Dedifferentiated amniotic fluid mesenchymal stem cell (primary cell): ENCODE results near the gene TBC1D3E.
"Not testable (repeated sequence)": the region's sequence is repeated elsewhere in the genome, so short reads cannot be mapped to it uniquely, and the experiment has no call there.

Experiments used
- DNase-seq: peaks from one replicate; pipeline ENCODE4 v3.0.0-alpha.2; 2016; ENCODE audit errors: extremely low spot score

TBC1D3E gene

DNA sequence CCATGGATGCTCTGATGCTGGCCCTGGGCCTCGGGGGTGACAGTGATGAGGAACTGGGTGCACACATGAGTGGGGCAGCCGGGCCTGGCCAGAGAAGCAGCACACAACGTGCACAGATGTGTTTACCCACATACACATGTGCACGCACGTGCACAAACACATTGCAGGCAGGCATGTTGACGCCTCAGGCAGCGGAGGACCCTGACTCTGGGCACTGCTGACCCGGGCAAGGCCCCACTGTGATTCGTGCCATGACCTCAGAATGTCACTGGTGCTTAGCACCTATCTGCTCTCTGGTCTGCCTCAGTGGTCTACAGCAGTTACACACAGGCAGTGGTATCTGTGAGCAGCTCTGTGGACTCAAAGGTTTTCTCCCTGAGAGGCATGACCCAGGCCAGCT is at the start of gene TBC1D3E:
Gene TBC1D3E, plus strand, starts transcription at position 301 of the 400 bp plus-strand sequence. CDS start 1,545 bp downstream, outside the sequence.
- not testable (repeated sequence) for DNase-seq

DNA sequence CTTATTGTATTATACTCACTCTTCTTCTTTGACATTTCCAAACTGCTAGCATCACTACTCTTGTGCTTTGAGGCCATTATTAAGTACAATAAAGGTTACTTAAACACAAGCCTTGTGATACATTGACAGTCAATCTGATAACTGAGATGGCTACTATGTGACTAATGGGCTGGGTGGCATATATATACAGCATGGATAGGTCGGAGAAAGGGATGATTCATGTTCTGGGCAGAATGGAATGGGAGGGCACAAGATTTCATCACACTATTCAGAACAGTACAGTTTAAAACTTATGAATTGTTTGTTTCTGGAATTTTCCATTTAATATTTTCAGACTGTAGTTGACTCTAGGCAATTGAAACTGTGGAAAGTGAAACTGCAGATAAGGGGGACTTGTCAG is 40.4 kb upstream of the TBC1D3E start:
- DNase-seq: not testable (repeated sequence)

DNA sequence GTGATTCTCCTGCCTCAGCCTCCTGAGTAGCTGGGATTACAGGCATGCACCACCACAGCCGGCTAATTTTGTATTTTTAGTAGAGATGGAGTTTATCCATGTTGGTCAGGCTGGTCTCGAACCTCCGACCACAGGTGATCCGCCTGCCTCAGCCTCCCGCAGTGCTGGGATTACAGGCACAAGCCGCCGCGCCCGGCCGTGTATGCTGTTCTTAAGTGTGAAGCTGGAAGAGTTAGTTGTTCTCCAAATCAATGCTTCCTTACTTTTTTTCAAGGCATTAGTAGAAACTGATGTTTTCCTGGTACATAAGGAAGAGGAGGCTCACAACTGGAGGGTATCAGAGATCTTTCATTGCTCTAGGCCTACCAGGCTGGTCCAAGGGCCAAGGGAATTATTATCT is 39.6 kb upstream of the TBC1D3E start:
- DNase-seq: not testable (repeated sequence)

DNA sequence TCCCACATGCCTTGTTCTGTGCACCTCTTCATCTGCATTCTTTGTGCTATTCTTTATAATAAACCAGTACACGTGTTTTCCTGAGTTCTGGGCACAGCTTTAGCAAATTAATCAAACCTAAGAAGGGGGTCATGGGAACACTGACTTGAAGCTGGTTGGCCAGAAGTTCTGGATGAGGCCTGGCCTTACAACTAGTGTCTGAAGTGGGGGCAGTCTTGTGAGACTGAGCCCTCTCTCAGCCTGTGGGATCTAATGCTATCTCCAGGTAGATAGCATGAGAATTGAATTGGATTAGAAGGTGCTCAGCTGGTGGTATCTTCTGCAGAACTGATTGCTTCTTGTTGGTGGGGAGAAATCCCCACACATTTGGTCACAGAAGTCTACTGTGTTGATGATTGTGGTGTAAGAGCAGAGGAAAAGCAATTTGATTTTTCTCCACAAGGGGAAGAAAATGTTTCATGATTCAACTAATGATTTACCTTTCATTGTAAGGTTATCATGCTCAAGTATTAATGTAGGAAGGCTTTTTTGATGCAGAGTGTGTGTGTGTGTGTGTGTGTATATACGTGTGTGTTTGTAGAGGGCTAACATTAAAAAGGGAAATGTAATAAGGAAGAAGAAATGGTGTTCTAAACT is 33.6 kb upstream of the TBC1D3E start:
- not testable (repeated sequence) for DNase-seq

DNA sequence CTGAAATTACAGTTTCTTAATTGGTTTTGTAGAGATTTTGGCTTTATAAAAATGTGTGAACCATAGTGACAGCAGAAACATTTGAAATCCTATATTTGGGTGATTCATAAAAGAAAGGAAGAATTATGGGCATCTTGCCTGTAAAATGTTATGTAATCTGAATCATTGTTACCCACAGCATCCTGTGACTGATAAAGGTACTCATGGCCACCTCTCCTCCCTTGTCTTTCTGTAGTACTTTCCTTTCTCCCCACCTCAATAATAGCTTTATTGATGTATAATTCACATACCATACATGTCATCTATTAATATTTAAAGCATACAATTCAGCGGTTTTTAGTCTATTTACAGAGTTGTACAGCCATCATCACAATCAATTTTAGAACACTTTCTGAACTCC is 28.5 kb upstream of the TBC1D3E start:
- not testable (repeated sequence) for DNase-seq

DNA sequence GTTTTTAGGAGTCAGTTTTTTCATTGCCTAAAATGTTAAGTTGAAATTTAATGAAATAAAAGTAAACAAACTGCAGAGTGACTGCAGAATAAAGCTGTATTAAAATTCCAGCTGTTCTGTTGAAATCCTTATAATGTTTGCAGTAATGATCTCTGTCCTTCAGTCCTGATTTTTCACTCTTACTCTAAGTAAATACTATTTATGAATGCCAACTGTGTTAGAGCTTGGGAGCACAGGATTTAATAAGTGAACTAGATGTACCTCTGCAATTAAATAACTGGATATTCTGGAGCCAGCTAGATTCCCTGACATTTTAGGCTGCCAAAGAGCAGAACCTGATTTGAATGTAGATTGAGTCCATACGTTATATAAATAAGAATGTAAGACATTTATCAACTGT is 7.9 kb upstream of the TBC1D3E start:
- not testable (repeated sequence) for DNase-seq

DNA sequence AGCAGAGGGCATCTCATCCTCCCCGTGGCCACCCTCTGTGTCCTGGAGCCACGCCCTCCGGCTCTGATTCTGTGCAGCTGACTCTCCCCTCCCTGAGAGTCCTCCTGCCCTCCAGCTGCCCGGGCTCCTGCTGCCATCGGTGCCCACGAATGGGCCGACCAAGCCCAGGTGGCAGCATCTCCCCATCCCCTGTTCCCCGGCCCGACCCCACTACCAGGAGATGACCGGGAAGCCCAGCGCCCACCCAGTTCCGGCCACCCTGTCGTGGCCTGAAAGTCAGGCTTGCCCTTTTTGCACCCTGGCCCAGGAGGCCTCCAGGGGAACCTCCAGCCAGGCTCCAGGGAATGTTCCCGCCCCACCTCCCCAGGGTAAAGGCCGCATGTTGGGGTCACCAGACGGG is 7.1 kb downstream of the TBC1D3E start:
- DNase-seq: not testable (repeated sequence)
